Right cardiac atrium (tissue), 5 donors: ENCODE data around the gene WNT7B. TPM values are rescaled to one million over a fixed set of nuclear protein-coding genes. Genes with fewer than 3 reads are reported as not detected.
A peak's percentile ranks its signal among the peaks of the same experiment; 100 is the strongest.

Experiments
- ATAC-seq, 2 donors: fragments of 200-7000 bp; cut with Tn5 transposase; one replicate each; pipeline versions ENCODE4 v1.8.0 to v1.9.1; 2020; ENCODE audit warnings: moderate library complexity in 2 of 2, mild to moderate bottlenecking in 1 of 2
- DNase-seq, 3 donors: peaks; one replicate each; pipeline ENCODE4 v3.0.0-alpha.2; 2020
- H3K27ac ChIP-seq: one replicate; pipeline ENCODE4 v1.5.1; 2013; ENCODE audit warnings: mild to moderate bottlenecking, low read length, control low read depth, moderate library complexity
- H3K27me3 ChIP-seq: one replicate; pipeline ENCODE4 v1.6.1; 2013; ENCODE audit not compliant: control insufficient read depth, insufficient read depth
- H3K4me1 ChIP-seq: one replicate; pipeline ENCODE4 v1.6.1; 2013; ENCODE audit warnings: low read length; ENCODE audit not compliant: control insufficient read depth, insufficient read depth
- H3K4me3 ChIP-seq: one replicate; pipeline ENCODE4 v1.5.1; 2013; ENCODE audit warnings: low read length, control low read depth
- H3K9me3 ChIP-seq: one replicate; pipeline ENCODE4 v1.6.1; 2013; ENCODE audit warnings: low read length; ENCODE audit not compliant: control insufficient read depth
- WGBS: extraction: QIAGEN DNeasy Blood & Tissue Kit; methylation state at CpG from one replicate; pipeline ENCODE4 v1.1.7; 2013; 5-methylcytosine and 5-hydroxymethylcytosine counted together
- intact Hi-C, 4 donors: fragments of 100-400 bp; cut with DNase I; formaldehyde crosslinking; loops; one replicate each; pipeline versions ENCODE4 v1.11.0 to v1.14.0; 2022 to 2023
- polyA plus RNA-seq: library from polyadenylated mRNA; stranded (reverse); fragments of 200-250 nt; gene quantifications from one replicate; pipeline ENCODE4 v1.2.3, GENCODE V29; 2013
- total RNA-seq, 4 donors: library from RNA; stranded (reverse); fragmentation: NEBNext Ultra II Directional; extraction: Animal tissue kit (Norgen Biotek cat#: 25700); gene quantifications; one replicate each; pipeline ENCODE4 v1.2.1, GENCODE V29; 2021
- donor health status: healthy with polysubstance abuse.
- donor health status: DM: no; HTN: yes; CAD: no.
- donor health status: DM: no; HTN: no; CAD: no.
- donor health status: DM: no; HTN: yes; CAD: no; lungs with severe emphysema.
- donor health status: DM: yes; HTN: yes; CAD: no.

Gene WNT7B
- total and polyA plus RNA-seq, 5 donors, result not detected

DNA sequence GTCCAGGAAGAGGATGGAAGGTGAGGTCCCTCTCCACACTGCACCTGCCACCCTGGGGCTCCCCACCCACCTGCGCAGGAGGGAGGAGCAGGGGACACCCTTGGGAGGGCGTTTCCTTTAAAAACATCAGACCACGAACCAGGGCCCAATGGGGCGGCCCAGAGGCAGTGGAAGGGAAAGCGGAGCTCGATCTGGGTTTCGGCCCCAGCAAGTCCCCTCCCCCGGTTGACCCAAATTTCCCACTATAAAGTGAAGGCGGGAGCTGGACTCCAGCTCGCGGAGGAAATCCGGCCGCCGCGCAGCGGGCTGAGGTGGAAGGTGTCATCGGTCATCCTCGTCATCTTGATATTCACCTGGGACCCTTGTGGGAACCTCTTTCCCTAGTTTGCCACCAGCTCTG lies 99.3 kb downstream of the WNT7B start:
- DNase-seq, result peak in 2 of 3 donors; percentile 25 to 38
- 52% methylated on average over 18 of the region's 18 CpGs for WGBS
- H3K4me3 ChIP-seq, result no peak overlapping the region

DNA sequence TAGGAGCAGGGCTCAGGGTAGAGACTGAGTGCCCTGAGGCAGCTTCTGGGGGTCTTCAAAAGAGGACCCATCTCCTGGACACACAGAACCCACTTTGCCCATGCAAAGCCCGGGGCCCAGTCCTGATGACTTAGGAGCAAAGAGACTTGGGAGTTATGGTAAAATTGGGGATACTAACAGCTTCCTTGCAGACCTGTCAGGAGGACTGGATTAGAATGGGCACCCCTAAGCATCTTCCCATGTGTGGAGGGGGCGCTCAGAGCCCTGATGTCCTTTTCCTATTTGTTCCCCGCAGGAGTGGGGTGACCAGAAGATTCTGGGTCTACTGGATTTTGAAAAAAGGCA lies 100.0 kb downstream of the WNT7B start:
- intact Hi-C loops, result loop anchor here in 1 of 4 donors (10.0 kb wide), 1 partner anchor 78 kb away; no protein-coding TSS in a partner anchor
- H3K4me3 ChIP-seq, result no peak overlapping the region
- no peak overlapping the region for H3K27ac ChIP-seq
- H3K9me3 ChIP-seq, result no peaks in the 10 kb centered on the region
- 87% methylated on average over 3 of the region's 3 CpGs for WGBS
- ATAC-seq (no peak), DNase-seq (no peak)
- no peaks in the 10 kb centered on the region for H3K27me3 ChIP-seq
- no peaks in the 10 kb centered on the region for H3K4me1 ChIP-seq

More for the DNA sequence above, 99.3 kb downstream of the WNT7B start:
- ATAC-seq, result no peak
- intact Hi-C loops, result loop anchor here in 1 of 4 donors (10.0 kb wide), 1 partner anchor 77 kb away; no protein-coding TSS in a partner anchor
- Histone ChIP-seq H3K4me1 (no peaks in the 10 kb centered on the region), H3K27ac (no peak overlapping the region), H3K9me3 (no peaks in the 10 kb centered on the region), H3K27me3 (no peaks in the 10 kb centered on the region)

DNA sequence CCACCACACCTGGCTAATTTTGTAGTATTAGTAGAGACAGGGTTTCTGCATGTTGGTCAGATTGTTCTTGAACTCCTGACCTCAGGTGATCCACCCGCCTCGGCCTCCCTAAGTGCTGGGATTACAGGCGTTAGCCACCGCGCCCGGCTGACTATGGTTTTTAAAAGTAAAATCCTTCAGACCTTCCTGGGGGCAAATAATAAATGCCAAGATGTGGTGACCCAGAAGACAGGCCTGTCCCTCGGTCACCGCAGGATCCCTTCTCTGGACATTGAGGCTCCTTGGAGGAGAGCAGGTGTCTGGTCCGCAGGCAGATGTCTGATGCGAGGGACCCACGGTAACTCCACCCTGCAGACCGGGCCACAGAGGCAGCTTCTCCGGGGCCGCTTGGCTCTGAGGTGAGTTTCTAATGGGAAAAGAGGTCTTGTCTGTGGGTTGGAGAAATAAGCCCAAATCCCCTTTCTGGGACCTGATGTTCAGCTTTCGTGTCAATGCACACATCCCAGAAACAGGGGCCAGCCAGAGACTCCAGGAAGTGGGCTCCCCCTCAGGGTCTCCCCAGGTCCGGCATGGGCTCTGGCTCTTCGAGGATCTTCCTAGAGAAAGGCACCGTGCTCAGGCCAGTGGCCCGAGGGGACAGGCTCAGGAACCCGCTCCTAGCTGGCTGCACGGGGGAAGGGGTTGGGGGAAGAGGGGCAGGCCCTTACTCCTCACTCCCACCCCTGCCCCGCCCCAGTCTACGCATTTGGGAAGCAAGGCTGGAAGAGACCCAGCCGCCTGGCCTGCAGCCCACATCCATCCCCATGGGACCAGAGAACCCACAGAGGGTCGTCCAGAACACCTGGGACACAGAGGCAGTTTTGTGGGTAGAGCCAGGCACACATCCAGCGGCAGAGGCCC lies 100.6 kb downstream of the WNT7B start:
- ATAC-seq (no peak), DNase-seq (peak in 2 of 3 donors; percentile 46 to 48)
- Histone ChIP-seq H3K4me1 (no peaks in the 10 kb centered on the region), H3K4me3 (no peak overlapping the region), H3K27ac (no peak overlapping the region), H3K27me3 (no peaks in the 10 kb centered on the region), H3K9me3 (no peaks in the 10 kb centered on the region)
- 89% methylated on average over 26 of the region's 26 CpGs for WGBS
- intact Hi-C loops, result loop anchor here in 1 of 4 donors (10.0 kb wide), 1 partner anchor 78 kb away; no protein-coding TSS in a partner anchor

DNA sequence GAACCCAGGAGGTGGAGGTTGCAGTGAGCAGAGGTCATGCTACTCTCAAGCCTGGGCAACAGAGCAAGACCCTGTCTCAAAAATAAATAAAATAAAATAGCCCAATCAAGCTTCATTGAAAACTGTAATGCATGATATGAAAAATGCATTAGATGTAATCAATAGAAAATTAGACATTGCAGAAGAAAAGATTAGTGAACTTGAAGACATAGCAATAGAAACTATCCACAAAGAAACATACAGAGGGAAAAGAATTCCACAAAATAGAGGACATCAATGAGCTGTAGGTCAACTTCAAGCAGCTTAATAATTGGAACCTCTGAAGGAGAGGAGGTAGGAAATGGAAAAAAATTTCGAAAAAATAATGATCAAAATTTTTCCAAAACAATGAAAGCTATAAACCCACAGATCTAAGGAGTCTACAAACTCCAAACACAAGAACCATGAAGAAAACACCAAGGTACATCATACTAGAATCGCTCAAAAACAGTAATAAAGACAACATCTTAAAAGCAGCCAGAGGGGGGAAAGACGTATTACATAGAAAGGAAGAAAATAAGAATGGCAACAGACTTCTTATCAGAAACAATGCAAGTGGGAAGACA lies 104.2 kb downstream of the WNT7B start:
- ATAC-seq, result no peak
- intact Hi-C loops, result loop anchor here in 1 of 4 donors (10.0 kb wide), 1 partner anchor 82 kb away; no protein-coding TSS in a partner anchor
- DNase-seq, result no peak
- 93% methylated on average over 3 of the region's 3 CpGs for WGBS
- no peaks in the 10 kb centered on the region for H3K27me3 ChIP-seq
- no peak overlapping the region for H3K4me3 ChIP-seq
- no peaks in the 10 kb centered on the region for H3K9me3 ChIP-seq
- H3K27ac ChIP-seq, result no peak overlapping the region
- H3K4me1 ChIP-seq, result no peaks in the 10 kb centered on the region

DNA sequence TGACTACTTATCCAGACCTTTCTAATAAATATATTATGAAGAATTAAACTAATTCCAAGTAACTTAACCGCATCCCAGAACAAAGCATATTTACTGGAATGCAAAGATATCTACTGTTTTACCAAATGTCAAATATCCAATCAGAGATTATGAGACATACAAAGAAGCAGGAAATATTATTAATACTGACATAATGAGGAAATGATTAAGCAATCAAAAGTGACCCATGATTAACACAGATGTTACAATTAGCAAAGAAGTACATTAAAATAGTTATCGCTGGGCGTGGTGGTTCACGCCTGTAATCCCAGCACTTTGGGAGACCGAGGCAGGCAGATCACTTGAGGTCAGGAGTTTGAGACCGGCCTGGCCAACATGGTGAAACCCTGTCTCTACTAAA lies 105.2 kb downstream of the WNT7B start:
- DNase-seq, result no peak
- H3K27me3 ChIP-seq, result no peaks in the 10 kb centered on the region
- no peak overlapping the region for H3K4me3 ChIP-seq
- no peak for ATAC-seq
- WGBS, result 97% methylated on average over 6 of the region's 6 CpGs
- no peaks in the 10 kb centered on the region for H3K9me3 ChIP-seq
- no peak overlapping the region for H3K27ac ChIP-seq
- intact Hi-C loops, result loop anchor here in 1 of 4 donors (10.0 kb wide), 1 partner anchor 83 kb away; no protein-coding TSS in a partner anchor
- H3K4me1 ChIP-seq, result no peaks in the 10 kb centered on the region

Other genes starting within 250 kb of the WNT7B start
- gene PPARA, start 173.4 kb upstream of the WNT7B start, total RNA-seq, result 10 to 100 TPM; 63.6 to 85.2 (median 72.7) TPM
- 22.9 TPM for gene PPARA, start 173.4 kb upstream of the WNT7B start, polyA plus RNA-seq